Stimulated activated CD8-positive, alpha-beta memory T cell treated with anti-CD3 and anti-CD28 coated beads, Interleukin-15, amount 100 ng/mL, for 24 hours (primary cell): ENCODE results near the gene RAD9A.

ENCODE experiments used
- DNase-seq: peaks from one replicate; pipeline ENCODE4 v3.0.0-alpha.2; 2020; ENCODE audit warnings: low read depth

Gene RAD9A

DNA sequence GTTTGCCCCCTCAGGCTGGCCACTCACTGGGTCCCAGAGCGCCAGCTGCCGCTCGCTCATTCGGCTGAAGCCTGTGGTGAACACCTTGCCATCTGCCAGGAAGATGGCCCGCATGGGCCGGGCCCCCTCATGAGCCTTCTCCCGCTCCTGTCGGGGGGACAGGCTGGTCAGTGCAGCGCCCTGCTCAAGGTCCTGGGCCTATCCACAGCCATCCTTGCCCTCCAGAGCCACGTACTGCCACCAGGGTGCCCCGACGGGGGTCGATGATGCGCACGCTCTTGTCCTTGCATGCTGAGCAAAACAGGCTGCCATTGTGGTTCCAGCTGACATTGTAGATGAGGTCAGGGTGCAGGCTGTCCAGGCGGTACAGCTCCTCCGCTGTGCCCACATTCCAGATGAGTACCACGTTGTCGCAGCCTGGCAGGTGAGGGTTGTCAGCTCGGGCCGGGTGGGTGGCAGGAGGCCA is 49.3 kb downstream of the RAD9A start:
- DNase-seq: no peak

DNA sequence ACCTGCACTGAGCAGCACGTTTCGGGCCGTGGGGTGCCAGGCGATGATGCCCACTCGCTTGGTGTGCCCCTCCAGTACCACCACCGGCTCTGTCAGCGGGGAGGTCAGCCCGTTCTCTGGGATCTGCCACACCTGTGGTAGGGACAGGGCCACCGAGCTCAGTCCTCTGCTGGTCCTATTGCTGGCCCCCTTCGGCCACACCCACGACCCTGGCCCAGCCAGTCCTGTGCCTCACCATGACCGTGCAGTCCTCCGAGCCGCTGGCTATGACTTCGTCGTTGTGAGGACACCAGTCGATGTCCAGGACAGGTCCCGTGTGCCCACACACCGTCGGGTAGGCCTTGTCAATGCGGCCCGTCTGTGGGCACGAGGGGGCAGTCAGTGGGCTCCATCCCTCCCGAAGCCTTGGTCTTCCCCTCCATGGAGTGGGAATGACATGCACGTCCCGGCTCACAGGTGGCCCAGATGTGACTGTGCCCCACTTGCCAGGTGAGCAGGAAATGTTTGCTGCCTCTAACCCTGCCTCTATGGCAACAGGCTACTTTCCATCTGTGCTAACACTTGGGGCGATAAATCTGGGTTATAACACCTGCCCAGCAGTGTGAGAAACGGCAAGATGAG is 50.1 kb downstream of the RAD9A start:
- no peak for DNase-seq

DNA sequence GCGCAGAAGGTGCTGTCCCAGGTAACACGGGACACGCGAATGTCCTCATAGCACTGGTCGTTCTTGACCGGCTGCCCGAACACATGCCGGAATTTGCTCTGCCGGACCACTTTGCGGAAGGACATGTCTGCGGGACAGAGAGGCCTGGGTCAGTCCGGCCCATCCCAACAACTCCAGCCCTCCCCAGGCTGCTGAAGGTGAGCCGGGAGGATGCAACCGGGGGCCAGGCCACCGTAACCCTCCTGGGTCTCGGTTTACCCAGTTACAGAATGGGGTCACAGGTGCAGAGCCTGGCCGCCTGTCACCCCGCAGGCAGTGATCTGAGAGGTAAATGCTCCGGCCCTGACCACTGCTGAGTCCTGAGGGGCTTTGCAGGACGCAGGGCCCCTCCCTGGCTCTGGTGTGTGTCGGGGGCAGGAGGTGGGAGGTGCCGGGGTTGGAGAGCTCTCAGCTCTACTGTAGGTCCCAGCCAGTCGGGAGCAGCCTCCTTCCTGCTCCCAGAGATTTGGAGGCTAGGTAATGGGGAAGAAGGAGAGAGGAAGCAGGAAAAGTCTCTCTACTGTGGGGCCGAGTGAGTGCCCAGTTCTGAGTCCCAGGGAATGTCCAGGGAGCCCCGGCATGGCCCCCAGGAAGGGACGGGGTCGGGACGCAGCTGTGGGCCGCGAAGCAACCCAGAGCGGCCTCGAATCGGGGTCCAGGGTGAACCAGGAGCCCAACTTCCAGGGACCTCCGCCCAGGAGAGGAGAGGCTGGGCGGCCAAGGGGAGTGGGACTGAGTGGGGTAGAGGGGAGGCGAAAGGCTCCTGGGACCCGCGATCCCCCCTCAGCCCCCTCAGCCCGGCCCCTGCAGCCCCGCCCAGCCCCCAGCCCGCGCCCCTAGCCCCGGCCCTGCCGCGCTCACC is 51.0 kb downstream of the RAD9A start:
- DNase-seq: no peak

DNA sequence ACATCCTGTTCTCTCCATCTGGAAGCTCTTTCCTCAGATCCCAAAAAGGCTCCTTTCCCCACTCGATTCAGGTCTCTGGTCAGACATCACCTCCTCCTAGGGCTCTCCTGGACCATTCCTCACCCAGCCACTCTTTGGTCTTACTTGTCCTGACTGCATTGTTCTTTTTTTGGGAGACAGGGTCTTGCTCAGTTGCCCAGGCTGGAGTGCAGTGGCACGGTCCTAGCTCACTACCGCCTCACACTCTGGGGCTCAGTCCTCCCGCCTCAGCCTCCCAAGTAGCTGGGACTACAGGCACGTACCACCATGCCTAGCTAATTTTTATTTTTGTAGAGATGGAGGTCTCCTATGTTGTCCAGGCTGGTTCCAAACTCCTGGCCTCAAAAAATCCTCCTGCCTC is 53.7 kb downstream of the RAD9A start:
- no peak for DNase-seq
